ENCODE data around the gene SLC44A3. TPM values are rescaled to one million over a fixed set of nuclear protein-coding genes. Genes with fewer than 3 reads are reported as not detected.

SLC44A3 gene
- total and polyA plus RNA-seq, 2 of the 8 experiments (the other 6 are each of a cell fraction or from before 2014, with no cell fraction given) = 4.2 to 5.0 TPM

- TF ChIP-seq, protein P1, sequence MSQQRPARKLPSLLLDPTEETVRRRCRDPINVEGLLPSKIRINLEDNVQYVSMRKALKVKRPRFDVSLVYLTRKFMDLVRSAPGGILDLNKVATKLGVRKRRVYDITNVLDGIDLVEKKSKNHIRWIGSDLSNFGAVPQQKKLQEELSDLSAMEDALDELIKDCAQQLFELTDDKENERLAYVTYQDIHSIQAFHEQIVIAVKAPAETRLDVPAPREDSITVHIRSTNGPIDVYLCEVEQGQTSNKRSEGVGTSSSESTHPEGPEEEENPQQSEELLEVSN (IDR thresholded peaks at IDR 0.05) = no peak
- no peak for TF ChIP-seq GABPA (IDR thresholded peaks at IDR 0.05; ENCODE audit: borderline replicate concordance, insufficient read depth, low read length)
- no peak for TF ChIP-seq RNF2 (IDR thresholded peaks at IDR 0.05; ENCODE audit: borderline replicate concordance, low read depth, low read length, missing control alignments, poor library complexity, severe bottlenecking)
- TF ChIP-seq SP2 (IDR thresholded peaks at IDR 0.05; ENCODE audit: low read length) = no peak
Measured at GRCh38 chr1:94803106-94803505, 17.1 kb upstream of the SLC44A3 start (continued).

Measured in H1 (cell line).